Measurements from ENCODE around the gene CCDC142.

CCDC142 gene

GRCh38 chr2:74514368-74515270 is 31.8 kb upstream of the CCDC142 start, which contains the start of gene TLX2:
TSS of gene TLX2 (plus strand) at chr2:74514450. CDS start at chr2:74514807, 357 bp downstream.
- DNase-seq (ENCODE audit: low read depth) = no peak

- DNase-seq (ENCODE audit: low read depth) = no peak
These were observed 31.0 kb upstream of the CCDC142 start for GRCh38 chr2:74513605-74514367.

- DNase-seq (ENCODE audit: low read depth) = no peak
These were observed 30.2 kb upstream of the CCDC142 start for GRCh38 chr2:74512744-74513604.

- no peak for DNase-seq (ENCODE audit: low read depth)
These were observed 28.5 kb upstream of the CCDC142 start for GRCh38 chr2:74511104-74511989.

- no peak for DNase-seq (ENCODE audit: low read depth)
These were observed 27.5 kb upstream of the CCDC142 start for GRCh38 chr2:74510272-74510671.

- DNase-seq (ENCODE audit: low read depth) = no peak
These were observed 25.2 kb upstream of the CCDC142 start for GRCh38 chr2:74507926-74508520.

- peak; percentile 98 for DNase-seq (ENCODE audit: low read depth)
These were observed 24.5 kb upstream of the CCDC142 start, which contains the start of gene PCGF1 for GRCh38 chr2:74507145-74507925. TSS of gene PCGF1 (minus strand) at chr2:74507695. CDS start at chr2:74507668, 27 bp downstream.

GRCh38 chr2:74505448-74506246 is 22.8 kb upstream of the CCDC142 start:
- DNase-seq (ENCODE audit: low read depth) = no peak

- DNase-seq (ENCODE audit: low read depth) = no peak
These were observed 21.8 kb upstream of the CCDC142 start for GRCh38 chr2:74504591-74504990.

- no peak for DNase-seq (ENCODE audit: low read depth)
These were observed 21.0 kb upstream of the CCDC142 start for GRCh38 chr2:74503506-74504475.

GRCh38 chr2:74502720-74503505 is 20.1 kb upstream of the CCDC142 start:
- no peak for DNase-seq (ENCODE audit: low read depth)

GRCh38 chr2:74502147-74502719 is 19.4 kb upstream of the CCDC142 start:
- no peak for DNase-seq (ENCODE audit: low read depth)

- no peak for DNase-seq (ENCODE audit: low read depth)
These were observed 18.7 kb upstream of the CCDC142 start for GRCh38 chr2:74501335-74502071.

- no peak for DNase-seq (ENCODE audit: low read depth)
These were observed 17.8 kb upstream of the CCDC142 start for GRCh38 chr2:74500578-74500946.

GRCh38 chr2:74499940-74500577 is 17.3 kb upstream of the CCDC142 start:
- no peak for DNase-seq (ENCODE audit: low read depth)

Measured in activated gamma-delta T cell treated with anti-CD3 and anti-CD28 coated beads, Interleukin-2, amount 50 U/mL, for 16 hours (primary cell).